Stimulated activated CD8-positive, alpha-beta memory T cell treated with anti-CD3 and anti-CD28 coated beads, Interleukin-7, amount 100 ng/mL, for 24 hours (primary cell): ENCODE measurements around the gene TRIM40.
A peak's percentile ranks its signal among the peaks of the same experiment; 100 is the strongest.

Experiments used
- DNase-seq: peaks from one replicate; pipeline ENCODE4 v3.0.0-alpha.2; 2020; ENCODE audit warnings: low read depth

Gene TRIM40

DNA sequence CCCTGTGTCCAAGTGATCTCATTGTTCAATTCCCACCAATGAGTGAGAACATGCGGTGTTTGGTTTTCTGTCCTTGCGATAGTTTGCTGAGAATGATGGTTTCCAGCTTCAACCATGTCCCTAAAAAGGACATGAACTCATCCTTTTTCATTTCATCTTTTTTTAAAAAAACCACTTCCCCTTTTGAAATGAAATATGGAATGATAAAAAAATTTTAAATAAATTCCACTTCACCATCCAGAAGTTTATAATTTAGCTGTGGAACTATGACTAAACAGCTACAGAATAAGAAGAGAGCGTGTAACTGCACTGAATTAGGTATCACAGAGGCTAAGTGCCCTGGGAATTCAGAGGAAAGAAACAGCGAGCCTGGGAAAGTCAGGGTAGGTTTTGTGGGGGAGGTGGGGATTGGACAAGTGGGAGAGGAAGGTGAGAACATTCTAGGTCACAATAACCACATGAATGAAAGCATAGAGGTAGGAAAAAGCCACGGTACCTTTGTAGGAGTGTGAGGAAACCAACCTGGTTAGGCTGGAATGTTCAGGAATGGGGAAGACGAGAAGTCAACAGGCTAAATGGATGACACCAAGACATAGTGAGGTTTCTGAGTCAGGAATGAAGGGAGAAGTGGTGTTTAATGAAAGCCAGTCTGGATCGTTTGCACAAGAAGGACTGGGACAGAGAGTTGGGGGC is 14.1 kb downstream of the TRIM40 start:
- DNase-seq = no peak

DNA sequence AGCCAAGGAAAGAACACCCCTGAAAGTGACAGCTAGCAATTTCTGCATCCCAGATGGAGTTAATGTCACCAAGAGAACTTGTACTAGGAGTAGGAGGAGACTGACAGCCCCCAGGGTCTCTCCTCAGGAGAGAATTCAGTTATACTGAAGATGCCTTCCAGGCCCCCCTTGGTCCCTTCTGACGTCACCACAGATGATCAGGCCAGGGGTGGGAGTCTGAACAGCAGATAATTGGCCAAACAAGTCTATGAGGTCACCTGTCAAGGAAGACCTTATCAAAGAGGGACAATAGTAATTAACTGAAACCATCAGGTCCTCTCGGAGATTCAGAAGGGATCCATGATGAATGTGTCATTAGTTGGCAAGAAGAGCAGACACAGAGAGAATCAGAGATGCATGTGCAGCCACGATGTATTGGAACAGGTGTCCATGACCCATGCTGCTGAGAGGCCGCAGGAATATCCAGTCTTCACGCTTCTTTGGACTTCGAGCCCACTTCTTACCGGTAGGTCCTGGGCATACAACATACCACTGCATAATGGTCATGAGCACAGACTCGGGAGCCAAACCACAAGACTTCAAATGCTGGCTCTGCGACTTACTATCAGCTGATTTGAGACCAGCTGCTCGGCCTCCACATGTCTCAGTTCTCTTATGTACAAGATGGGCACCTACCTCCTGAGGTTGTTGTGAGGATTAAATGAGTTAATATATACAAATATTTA is 14.9 kb downstream of the TRIM40 start:
- no peak for DNase-seq

DNA sequence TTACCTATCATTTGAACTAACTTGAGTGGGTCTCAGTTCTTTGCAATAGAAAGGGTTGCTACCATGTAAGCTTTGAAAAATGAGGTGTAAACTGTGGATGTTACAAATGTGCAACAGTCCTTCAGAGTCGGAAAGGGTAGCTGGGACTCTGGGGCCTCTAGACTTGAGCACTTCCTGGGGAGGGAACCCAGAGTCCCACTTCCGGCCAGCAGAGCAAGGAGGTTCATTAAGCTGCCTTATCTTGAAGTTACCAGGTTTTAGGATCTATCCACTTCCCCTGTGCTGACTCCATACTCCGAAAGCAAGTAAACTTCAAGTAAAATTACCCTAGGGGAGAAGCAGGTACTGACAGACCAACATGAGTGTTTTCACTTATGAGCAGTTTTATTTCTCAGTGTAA is 15.6 kb downstream of the TRIM40 start:
- DNase-seq = no peak

DNA sequence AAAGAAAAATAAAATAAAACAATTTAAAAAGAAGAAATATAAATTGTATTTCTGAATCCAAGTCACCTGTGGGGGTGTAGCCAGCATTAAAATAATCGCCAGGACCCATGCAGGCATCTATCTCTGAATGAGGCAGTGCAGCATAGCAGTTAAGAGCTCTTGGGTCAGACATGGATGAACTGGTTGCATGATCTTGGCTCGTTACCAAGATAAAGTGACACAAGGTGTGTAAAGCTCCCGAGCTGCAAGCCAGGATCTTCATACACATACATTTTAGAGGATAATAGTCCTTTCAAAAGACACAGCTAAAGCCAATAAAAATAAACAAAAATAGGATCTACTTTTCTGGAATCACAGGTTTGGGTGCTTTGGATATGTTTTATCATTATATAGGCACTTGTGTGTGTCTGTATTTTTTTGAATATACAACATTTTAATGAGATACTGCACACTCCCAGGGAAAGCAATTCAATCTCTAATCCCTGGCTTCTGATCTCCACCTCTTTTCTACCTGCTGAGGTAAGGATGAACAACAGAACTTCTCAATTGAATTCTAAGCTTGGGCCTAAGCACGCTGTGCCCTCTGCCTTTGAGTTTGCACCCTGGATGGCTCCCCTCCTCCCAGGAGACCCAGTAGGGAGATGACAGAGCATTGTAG is 16.2 kb downstream of the TRIM40 start:
- no peak for DNase-seq

DNA sequence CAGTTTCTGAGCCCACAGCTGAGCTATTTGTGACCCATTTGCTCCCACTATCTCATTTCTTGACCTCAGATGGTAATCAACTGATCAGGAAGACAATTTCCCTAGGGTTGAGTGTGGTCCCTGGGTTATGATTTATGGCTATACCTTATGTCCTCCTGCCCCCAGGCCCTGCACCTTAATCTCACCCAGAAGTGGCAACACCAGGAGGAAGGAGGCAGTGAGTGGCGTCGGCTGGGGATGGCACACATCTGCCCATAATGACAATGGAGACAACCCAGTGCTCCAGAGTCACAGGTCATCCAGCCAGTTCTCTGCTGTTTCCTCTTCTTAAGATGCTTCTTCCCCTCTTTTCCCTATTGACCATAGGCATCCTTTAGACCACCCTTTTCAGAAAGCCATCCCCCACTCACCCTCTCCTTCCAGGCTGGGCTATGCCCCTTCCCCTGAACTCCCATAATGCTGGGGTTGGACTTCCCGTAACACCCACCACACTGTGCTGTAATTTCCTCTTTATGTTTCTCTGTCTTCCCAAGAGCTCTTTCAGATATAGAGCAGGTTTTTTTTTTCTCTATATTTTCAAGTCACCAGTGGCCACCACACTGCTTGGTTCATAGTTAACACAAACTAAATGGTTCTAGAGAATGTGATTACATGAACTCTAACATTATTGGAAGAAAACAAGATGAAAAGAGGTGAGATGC is 17.1 kb downstream of the TRIM40 start:
- no peak for DNase-seq

- no peak for DNase-seq
Measured at GRCh38 chr6:30154061-30154460, 18.1 kb downstream of the TRIM40 start.

- no peak for DNase-seq
Measured at GRCh38 chr6:30154709-30155519, 19.0 kb downstream of the TRIM40 start.

DNA sequence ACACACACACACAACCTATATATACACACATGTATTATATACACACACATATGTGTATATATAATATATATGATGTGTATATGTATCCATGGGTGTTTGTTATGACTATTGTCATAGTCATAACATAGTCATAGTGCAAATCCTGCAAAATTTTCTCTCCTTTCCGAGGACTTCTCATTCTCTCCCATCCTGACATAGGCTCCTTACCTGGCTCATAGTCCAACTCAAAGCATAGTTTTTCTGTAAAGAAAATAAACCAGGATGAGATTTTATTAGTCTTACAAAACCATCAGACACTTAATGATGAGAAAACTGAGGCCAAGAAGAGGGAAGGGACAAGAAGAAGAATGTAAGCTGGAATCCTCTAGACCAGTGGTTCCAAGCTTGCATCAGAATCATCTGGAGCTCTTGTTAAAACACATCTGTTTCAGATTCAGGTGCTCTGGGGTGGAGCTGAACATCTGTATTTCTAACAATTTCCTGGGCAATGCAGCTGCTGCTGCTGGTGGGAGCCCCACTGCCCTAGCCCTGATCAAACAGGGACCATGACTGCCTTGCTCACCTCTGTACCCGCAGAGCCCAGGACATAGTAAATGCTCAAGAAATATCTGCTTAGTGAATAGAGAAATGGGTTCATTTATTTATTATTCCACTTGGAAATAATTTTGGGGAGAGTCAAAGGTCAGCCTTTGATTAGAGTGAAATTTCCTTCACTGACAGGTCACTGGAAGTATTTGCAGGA is 19.8 kb downstream of the TRIM40 start:
- no peak for DNase-seq

DNA sequence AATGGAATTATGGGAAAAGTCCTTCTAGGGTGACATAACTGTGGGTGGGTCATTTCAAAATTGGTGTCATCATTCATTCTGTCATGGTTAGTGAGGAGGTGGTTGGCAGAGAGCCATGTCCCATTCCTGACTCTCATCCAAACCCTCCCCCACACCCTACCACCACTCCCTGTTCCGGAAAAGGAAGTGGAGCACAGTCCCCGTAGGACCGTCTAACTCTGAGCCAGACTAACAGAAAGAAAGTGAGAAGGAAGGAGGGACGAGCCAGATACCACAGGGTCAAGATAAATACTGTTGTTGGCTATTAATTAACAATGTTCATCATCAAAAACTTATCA is 20.3 kb downstream of the TRIM40 start:
- no peak for DNase-seq

DNA sequence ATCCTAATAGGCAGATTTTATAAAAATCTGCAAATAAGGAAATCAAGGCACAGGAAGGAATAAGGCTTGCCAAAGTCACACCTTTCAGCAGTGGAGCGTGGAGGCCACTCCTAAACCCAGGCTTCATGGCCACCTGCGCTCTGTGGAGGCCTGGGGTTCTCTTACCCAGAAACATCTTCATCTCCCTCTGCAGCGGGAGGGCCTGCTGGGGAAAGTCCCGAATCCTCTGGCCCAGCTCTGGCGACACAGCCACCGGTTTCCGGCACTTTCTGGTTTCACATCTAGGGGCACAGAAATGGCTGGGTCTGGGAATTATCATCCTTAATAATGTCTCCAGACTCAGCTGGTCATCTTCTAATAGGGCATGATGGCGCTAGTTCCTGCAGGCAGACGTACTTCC is 20.8 kb downstream of the TRIM40 start:
- DNase-seq = no peak

GRCh38 chr6:30157581-30157980 is 21.6 kb downstream of the TRIM40 start:
- DNase-seq = no peak

- no peak for DNase-seq
Measured at GRCh38 chr6:30157999-30158398, 22.1 kb downstream of the TRIM40 start.

GRCh38 chr6:30158475-30159040 is 22.6 kb downstream of the TRIM40 start:
- DNase-seq = no peak

DNA sequence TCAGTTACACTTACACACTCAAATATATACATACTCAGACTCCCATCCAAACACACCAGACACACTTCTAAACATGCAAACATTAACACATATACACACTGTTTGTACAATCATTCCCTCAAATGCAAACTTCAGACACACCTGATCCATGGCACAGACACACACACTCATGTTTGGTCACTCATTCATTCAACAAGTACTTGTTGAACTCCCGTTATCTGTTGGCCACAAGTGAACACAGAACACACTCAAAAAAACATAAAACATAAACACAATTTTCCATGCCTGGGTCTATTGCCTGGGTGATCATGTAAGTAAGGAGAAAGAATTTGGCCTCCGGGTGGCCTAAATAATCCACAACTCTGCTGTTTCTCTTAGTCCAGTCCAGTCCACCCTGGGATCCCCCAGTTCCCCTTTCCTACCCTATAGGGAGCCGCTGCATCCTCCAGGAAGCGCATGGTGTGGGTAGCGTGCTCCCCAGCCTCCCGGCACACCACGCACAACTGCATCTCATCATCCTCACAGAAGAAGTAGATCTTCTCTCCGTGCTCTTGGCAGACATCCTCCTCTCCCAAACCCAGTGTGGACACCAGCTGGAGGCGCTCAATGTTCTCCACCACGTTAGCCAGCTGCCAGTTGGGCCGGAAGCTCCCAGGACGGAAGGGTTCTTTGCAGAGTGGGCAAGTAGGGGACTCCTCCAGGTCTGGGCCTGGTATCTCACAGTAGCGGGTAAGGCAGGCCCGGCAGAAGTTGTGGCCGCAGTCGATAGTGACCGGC is 24.3 kb downstream of the TRIM40 start:
- DNase-seq = no peak

GRCh38 chr6:30160785-30161531 is 25.0 kb downstream of the TRIM40 start, which contains the start of gene TRIM10:
TRIM10 (minus strand) TSS chr6:30161211; CDS start chr6:30160858, 353 bp downstream.
- no peak for DNase-seq

DNA sequence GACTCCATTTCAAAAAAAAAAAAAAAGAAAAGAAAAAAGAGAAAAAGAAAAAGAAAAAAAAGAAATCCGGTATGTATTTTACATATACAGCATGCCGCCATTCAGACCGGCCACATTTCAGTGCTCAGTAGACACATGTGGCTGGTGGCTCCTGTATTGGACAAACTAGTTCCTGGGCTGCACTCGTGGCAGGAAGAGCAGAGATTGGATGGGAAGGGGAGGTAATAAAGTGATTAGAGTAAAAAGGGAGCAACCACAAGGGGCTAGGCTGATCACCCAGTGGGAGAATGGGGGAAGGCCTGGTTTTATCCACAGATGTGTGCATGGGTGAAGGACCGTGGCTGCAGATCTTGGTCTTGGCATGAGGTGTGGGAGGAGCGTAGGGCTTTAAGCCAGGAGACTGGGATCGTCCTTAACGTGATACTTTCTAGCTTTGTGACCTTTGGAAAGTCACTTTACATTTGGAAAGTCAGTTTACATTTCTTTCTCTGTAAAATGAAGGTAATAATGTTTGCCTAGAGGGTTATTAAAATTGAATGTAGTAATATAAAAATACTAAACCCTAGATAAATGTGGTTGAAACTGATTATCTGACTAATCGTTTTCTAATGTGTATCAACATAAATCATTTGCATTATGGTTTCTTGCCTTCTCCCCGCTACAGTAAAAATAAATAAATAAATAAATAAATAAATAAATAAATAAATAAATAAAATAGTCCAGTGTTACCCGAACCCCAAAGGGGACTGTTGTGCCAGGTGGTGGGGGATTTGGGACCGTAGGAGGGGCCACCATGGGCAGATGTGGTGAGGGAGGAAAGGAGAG is 26.5 kb downstream of the TRIM40 start:
- DNase-seq = no peak

GRCh38 chr6:30163090-30163917 is 27.4 kb downstream of the TRIM40 start, which contains the start of gene TRIM15:
TRIM15 (plus strand) TSS chr6:30163546; CDS start chr6:30163685, 139 bp downstream.
- peak; percentile 13 for DNase-seq
